ENCODE measurements around the gene IL23R. TPM values are rescaled to one million over a fixed set of nuclear protein-coding genes. Genes with fewer than 3 reads are reported as not detected.

Gene IL23R, protein sequence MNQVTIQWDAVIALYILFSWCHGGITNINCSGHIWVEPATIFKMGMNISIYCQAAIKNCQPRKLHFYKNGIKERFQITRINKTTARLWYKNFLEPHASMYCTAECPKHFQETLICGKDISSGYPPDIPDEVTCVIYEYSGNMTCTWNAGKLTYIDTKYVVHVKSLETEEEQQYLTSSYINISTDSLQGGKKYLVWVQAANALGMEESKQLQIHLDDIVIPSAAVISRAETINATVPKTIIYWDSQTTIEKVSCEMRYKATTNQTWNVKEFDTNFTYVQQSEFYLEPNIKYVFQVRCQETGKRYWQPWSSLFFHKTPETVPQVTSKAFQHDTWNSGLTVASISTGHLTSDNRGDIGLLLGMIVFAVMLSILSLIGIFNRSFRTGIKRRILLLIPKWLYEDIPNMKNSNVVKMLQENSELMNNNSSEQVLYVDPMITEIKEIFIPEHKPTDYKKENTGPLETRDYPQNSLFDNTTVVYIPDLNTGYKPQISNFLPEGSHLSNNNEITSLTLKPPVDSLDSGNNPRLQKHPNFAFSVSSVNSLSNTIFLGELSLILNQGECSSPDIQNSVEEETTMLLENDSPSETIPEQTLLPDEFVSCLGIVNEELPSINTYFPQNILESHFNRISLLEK
- under 1 TPM in 1 of 2 donors, not detected in 1; 0.74 TPM for total RNA-seq

DNA sequence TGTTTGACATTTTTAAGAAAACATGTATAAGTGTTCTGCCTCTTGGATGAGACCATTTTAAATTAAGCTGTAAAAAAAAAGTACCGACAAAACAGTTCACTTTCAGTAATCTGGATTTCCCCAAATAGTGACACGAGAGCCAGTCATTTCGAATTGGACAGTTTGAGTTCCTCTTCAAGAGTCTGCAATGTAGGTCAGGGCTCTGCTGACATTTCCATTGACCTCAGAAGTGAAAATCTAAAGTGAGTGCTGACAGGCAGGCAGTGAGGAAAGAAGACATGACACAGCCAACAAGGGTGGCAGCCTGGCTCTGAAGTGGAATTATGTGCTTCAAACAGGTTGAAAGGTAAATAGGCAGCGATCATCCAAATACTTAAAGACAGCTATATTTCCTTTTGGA is at the start of gene IL23R:
IL23R (plus strand) TSS at position 259 of the 400 bp plus-strand sequence. CDS start 1,667 bp downstream, outside the sequence.
- Histone ChIP-seq H3K27me3 (replicated peaks; ENCODE audit: insufficient read depth) (no peaks in the 10 kb centered on the region), H3K27ac (no peak within 1 kb of the TSS), H3K36me3 (no peaks in the 10 kb centered on the region), H3K4me3 (no peak within 1 kb of the TSS), H3K9me3 (no peaks in the 10 kb centered on the region), H3K4me1 (replicated peaks) (no peaks in the 10 kb centered on the region)
- 79% methylated on average over 4 of the region's 4 CpGs for WGBS
- TF ChIP-seq, protein P1, sequence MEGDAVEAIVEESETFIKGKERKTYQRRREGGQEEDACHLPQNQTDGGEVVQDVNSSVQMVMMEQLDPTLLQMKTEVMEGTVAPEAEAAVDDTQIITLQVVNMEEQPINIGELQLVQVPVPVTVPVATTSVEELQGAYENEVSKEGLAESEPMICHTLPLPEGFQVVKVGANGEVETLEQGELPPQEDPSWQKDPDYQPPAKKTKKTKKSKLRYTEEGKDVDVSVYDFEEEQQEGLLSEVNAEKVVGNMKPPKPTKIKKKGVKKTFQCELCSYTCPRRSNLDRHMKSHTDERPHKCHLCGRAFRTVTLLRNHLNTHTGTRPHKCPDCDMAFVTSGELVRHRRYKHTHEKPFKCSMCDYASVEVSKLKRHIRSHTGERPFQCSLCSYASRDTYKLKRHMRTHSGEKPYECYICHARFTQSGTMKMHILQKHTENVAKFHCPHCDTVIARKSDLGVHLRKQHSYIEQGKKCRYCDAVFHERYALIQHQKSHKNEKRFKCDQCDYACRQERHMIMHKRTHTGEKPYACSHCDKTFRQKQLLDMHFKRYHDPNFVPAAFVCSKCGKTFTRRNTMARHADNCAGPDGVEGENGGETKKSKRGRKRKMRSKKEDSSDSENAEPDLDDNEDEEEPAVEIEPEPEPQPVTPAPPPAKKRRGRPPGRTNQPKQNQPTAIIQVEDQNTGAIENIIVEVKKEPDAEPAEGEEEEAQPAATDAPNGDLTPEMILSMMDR (IDR thresholded peaks at IDR 0.05), result no peak
- TF ChIP-seq POLR2AphosphoS5 (IDR thresholded peaks at IDR 0.05), result no peak
- no peak for TF ChIP-seq POLR2A (IDR thresholded peaks at IDR 0.05)
- DNase-seq (ENCODE audit: low spot score), result no peak
- intact Hi-C loops (cut with DNase I), result no loop called here

- no peaks in the 10 kb centered on the region for H3K36me3 ChIP-seq
- no peak overlapping the region for H3K27ac ChIP-seq
- no peaks in the 10 kb centered on the region for H3K27me3 ChIP-seq (replicated peaks; ENCODE audit: insufficient read depth)
- no peaks in the 10 kb centered on the region for H3K4me1 ChIP-seq (replicated peaks)
- DNase-seq (ENCODE audit: low spot score), result no peak
- no peak overlapping the region for H3K4me3 ChIP-seq
- TF ChIP-seq, protein P1 (IDR thresholded peaks at IDR 0.05), result no peak
- TF ChIP-seq POLR2AphosphoS5 (IDR thresholded peaks at IDR 0.05) (no peak), POLR2A (IDR thresholded peaks at IDR 0.05) (no peak)
- H3K9me3 ChIP-seq, result no peaks in the 10 kb centered on the region
- intact Hi-C loops (cut with DNase I), result no loop called here
These were observed 48.1 kb upstream of the IL23R start for GRCh38 chr1:67118191-67118590.

DNA sequence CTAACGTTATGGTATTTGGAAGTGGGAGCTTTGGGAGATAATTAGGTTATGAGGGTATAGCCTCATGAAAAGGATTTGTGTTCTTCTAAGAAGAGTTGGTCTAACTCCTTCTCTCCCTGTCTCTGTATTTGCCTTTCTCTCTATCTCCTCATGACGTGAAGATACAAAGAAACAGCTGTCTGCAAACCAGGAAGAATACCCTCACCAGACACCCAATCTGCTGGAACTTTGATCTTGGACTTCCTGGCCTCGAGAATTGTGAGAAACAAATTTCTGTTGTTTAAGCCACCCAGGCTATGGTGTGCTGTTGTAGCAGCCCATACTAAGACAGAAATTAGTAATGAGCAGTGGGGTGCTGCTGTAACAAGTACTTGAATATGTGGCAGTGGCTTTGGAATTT is 47.6 kb upstream of the IL23R start:
- intact Hi-C loops (cut with DNase I), result no loop called here
- no peak overlapping the region for H3K4me3 ChIP-seq
- no peak for TF ChIP-seq POLR2A (IDR thresholded peaks at IDR 0.05)
- no peak for TF ChIP-seq POLR2AphosphoS5 (IDR thresholded peaks at IDR 0.05)
- TF ChIP-seq, protein P1 (IDR thresholded peaks at IDR 0.05), result no peak
- no peaks in the 10 kb centered on the region for H3K9me3 ChIP-seq
- no peak for DNase-seq (ENCODE audit: low spot score)
- H3K27me3 ChIP-seq (replicated peaks; ENCODE audit: insufficient read depth), result no peaks in the 10 kb centered on the region
- WGBS, result 62% methylated on average over 3 of the region's 3 CpGs
- H3K36me3 ChIP-seq, result no peaks in the 10 kb centered on the region
- no peaks in the 10 kb centered on the region for H3K4me1 ChIP-seq (replicated peaks)
- H3K27ac ChIP-seq, result no peak overlapping the region

DNA sequence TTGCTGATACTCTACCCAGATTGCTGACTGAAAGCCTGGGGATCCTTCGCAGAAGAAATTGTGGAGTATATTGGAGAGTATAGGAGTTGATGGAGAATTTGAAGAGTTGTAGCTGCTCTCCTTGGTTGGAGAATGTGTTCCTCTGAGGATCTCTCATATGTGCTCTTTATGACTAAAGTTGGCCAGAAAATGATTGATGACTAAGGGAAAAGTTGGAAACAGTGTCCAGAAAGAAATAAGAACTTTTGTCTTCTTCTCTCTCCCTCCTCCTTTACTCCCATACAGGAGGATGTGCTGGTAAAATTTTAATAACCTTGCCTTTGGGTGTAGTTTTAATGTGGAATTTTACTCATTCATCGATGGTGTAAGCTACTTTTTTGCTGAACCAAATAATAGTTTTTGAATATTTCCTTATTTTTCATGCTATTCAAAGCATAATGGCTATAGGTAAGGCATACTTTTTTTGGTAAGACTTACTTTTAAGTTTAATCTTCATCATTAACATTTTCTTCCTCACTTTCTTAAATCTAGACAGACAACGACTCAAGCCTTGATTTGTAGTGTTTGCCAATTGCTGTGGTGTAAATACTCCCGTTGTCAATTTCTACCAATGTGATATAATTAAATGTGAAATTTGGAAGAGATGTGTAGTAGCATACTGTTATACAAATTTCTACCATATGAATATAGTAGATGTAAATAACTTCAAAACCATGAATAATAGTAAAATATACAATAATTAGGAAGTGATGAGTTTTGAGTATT is 45.2 kb upstream of the IL23R start:
- 85% methylated on average over 4 of the region's 4 CpGs for WGBS
- no peak for DNase-seq (ENCODE audit: low spot score)
- intact Hi-C loops (cut with DNase I), result no loop called here

More for the DNA sequence above, 45.2 kb upstream of the IL23R start:
- TF ChIP-seq, protein P1 (IDR thresholded peaks at IDR 0.05), result no peak
- TF ChIP-seq POLR2A (IDR thresholded peaks at IDR 0.05), result no peak
- TF ChIP-seq POLR2AphosphoS5 (IDR thresholded peaks at IDR 0.05), result no peak
- Histone ChIP-seq H3K27ac (no peak overlapping the region), H3K36me3 (no peaks in the 10 kb centered on the region), H3K4me3 (no peak overlapping the region), H3K9me3 (no peaks in the 10 kb centered on the region), H3K4me1 (replicated peaks) (no peaks in the 10 kb centered on the region), H3K27me3 (replicated peaks; ENCODE audit: insufficient read depth) (no peaks in the 10 kb centered on the region)
